H9 (cell line): Measurements from ENCODE around the gene USP3. TPM values are rescaled to one million over a fixed set of nuclear protein-coding genes. Genes with fewer than 3 reads are reported as not detected.
A peak's percentile ranks its signal among the peaks of the same experiment; 100 is the strongest.
"Not testable (repeated sequence)": the region's sequence is repeated elsewhere in the genome, so short reads cannot be mapped to it uniquely, and the experiment has no call there.

Experiments used
- DNase-seq: peaks from one replicate; pipeline ENCODE4 v3.0.0-alpha.2; 2017
- H2AFZ ChIP-seq: one replicate; pipeline ENCODE4 v1.6.1; 2013; ENCODE audit warnings: mild to moderate bottlenecking, low read length, control low read depth, moderate library complexity
- H2AK5ac ChIP-seq: 2 replicates; pipeline ENCODE4 v1.6.1; 2013; ENCODE audit warnings: low read length, control low read depth, mixed read lengths; ENCODE audit not compliant: insufficient read length
- H2BK120ac ChIP-seq: one replicate; pipeline ENCODE4 v1.6.1; 2013; ENCODE audit warnings: low read depth, mild to moderate bottlenecking, low read length, control low read depth, inconsistent platforms; ENCODE audit not compliant: poor library complexity, severe bottlenecking
- H2BK12ac ChIP-seq: 2 replicates; pipeline ENCODE4 v1.6.1; 2013; ENCODE audit warnings: low read length, control low read depth, mixed read lengths, low read depth; ENCODE audit not compliant: insufficient read length
- H2BK15ac ChIP-seq: 2 replicates; pipeline ENCODE4 v1.6.1; 2013; ENCODE audit warnings: low read depth, low read length, control low read depth
- H2BK20ac ChIP-seq: one replicate; pipeline ENCODE4 v1.6.1; 2013; ENCODE audit warnings: low read depth, mild to moderate bottlenecking, low read length, control low read depth, inconsistent platforms; ENCODE audit not compliant: poor library complexity, severe bottlenecking
- H2BK5ac ChIP-seq: 2 replicates; pipeline ENCODE4 v1.6.1; 2013; ENCODE audit warnings: low read length, control low read depth, mixed read lengths; ENCODE audit not compliant: insufficient read length
- H3K14ac ChIP-seq: 2 replicates; pipeline ENCODE4 v1.6.1; 2013; ENCODE audit warnings: low read length, control low read depth; ENCODE audit not compliant: insufficient read depth
- H3K18ac ChIP-seq: 2 replicates; pipeline ENCODE4 v1.6.1; 2013; ENCODE audit warnings: low read depth, mild to moderate bottlenecking, mixed read lengths, low read length, control low read depth; ENCODE audit not compliant: insufficient read length
- H3K23ac ChIP-seq: 2 replicates; pipeline ENCODE4 v1.6.1; 2013; ENCODE audit warnings: low read length, control low read depth, mixed read lengths, low read depth; ENCODE audit not compliant: insufficient read length
- H3K23me2 ChIP-seq: 2 replicates; pipeline ENCODE4 v1.6.1; 2013; ENCODE audit warnings: low read depth, mild to moderate bottlenecking, mixed read lengths, low read length, control low read depth; ENCODE audit not compliant: insufficient read length, poor library complexity, severe bottlenecking
- H3K27ac ChIP-seq: 2 replicates; pipeline ENCODE4 v1.5.1; 2013; ENCODE audit warnings: low read length, control low read depth, mixed read lengths, low read depth; ENCODE audit not compliant: insufficient read length
- H3K27me3 ChIP-seq: 2 replicates; pipeline ENCODE4 v1.6.1; 2013; ENCODE audit warnings: low read length, control low read depth, inconsistent platforms; ENCODE audit not compliant: insufficient read depth
- H3K4ac ChIP-seq: 2 replicates; pipeline ENCODE4 v1.6.1; 2013; ENCODE audit warnings: low read depth, mild to moderate bottlenecking, control low read depth, inconsistent platforms, low read length, moderate library complexity
- H3K4me1 ChIP-seq: 2 replicates; pipeline ENCODE4 v1.6.1; 2013; ENCODE audit warnings: low read length, control low read depth, inconsistent platforms; ENCODE audit not compliant: insufficient read depth
- H3K4me2 ChIP-seq: 2 replicates; pipeline ENCODE4 v1.6.1; 2013; ENCODE audit warnings: low read length, control low read depth, mixed read lengths; ENCODE audit not compliant: insufficient read length, insufficient read depth
- H3K56ac ChIP-seq: 2 replicates; pipeline ENCODE4 v1.6.1; 2013; ENCODE audit warnings: low read depth, mild to moderate bottlenecking, mixed read lengths, low read length, control low read depth; ENCODE audit not compliant: insufficient read length
- H3K79me1 ChIP-seq: 2 replicates; pipeline ENCODE4 v1.6.1; 2013; ENCODE audit warnings: low read depth, mild to moderate bottlenecking, moderate library complexity, low read length, control low read depth, inconsistent platforms; ENCODE audit not compliant: insufficient read depth, poor library complexity, severe bottlenecking
- H3K79me2 ChIP-seq: 2 replicates; pipeline ENCODE4 v1.6.1; 2013; ENCODE audit warnings: low read length, control low read depth, inconsistent platforms; ENCODE audit not compliant: insufficient read depth
- H3K9ac ChIP-seq: 2 replicates; pipeline ENCODE4 v1.6.1; 2013; ENCODE audit warnings: low read length, control low read depth, mixed read lengths; ENCODE audit not compliant: insufficient read length; ENCODE audit errors: extremely low read depth
- H3K9me3 ChIP-seq: one replicate; pipeline ENCODE4 v1.6.1; 2013; ENCODE audit warnings: low read depth, low read length, inconsistent platforms; ENCODE audit not compliant: control insufficient read depth
- H3T11ph ChIP-seq: one replicate; pipeline ENCODE4 v1.6.1; 2013; ENCODE audit warnings: mild to moderate bottlenecking, low read length, control low read depth, inconsistent platforms
- H4K20me1 ChIP-seq: one replicate; pipeline ENCODE4 v1.6.1; 2013; ENCODE audit not compliant: control insufficient read depth, insufficient read length, insufficient read depth
- H4K5ac ChIP-seq: 2 replicates; pipeline ENCODE4 v1.6.1; 2013; ENCODE audit warnings: low read depth, mild to moderate bottlenecking, mixed read lengths, low read length, control low read depth; ENCODE audit not compliant: insufficient read length
- H4K8ac ChIP-seq: replicated peaks from 2 replicates; pipeline ENCODE4 v1.6.1; 2013; ENCODE audit warnings: low read length, control low read depth, mixed read lengths, low read depth; ENCODE audit not compliant: insufficient read length
- H4K91ac ChIP-seq: 2 replicates; pipeline ENCODE4 v1.6.1; 2013; ENCODE audit warnings: low read depth, mild to moderate bottlenecking, moderate library complexity, mixed read lengths, low read length, control low read depth; ENCODE audit not compliant: insufficient read length
- H3K27ac Mint-ChIP-seq, 3 experiments: 2 replicates in 2 of 3; 3 replicates in 1 of 3; pipeline ENCODE4 v1.8.0; 2020 to 2021; ENCODE audit warnings: mixed read lengths in 3 of 3, mild to moderate bottlenecking in 1 of 3, moderate library complexity in 1 of 3
- H3K27me3 Mint-ChIP-seq: 2 replicates; pipeline ENCODE4 v1.8.0; 2021; ENCODE audit warnings: low read depth, mild to moderate bottlenecking, moderate library complexity, mixed read lengths
- H3K36me3 Mint-ChIP-seq, 3 experiments: 2 replicates in 2 of 3; 3 replicates in 1 of 3; pipeline ENCODE4 v1.8.0; 2020 to 2021; ENCODE audit warnings: low read depth in 3 of 3, mixed read lengths in 3 of 3; ENCODE audit not compliant: insufficient read depth in 1 of 3
- H3K4me1 Mint-ChIP-seq, 2 experiments: 2 replicates each; pipeline ENCODE4 v1.8.0; 2020; ENCODE audit warnings: mixed read lengths in 2 of 2
- H3K4me3 Mint-ChIP-seq, 2 experiments: 2 replicates in 1 of 2; 3 replicates in 1 of 2; pipeline ENCODE4 v1.8.0; 2020 to 2021; ENCODE audit warnings: mild to moderate bottlenecking in 2 of 2, mixed read lengths in 2 of 2, moderate library complexity in 1 of 2
- H3K9me3 Mint-ChIP-seq, 2 experiments: 2 replicates in 1 of 2; 3 replicates in 1 of 2; pipeline ENCODE4 v1.8.0; 2020; ENCODE audit warnings: mild to moderate bottlenecking in 2 of 2, mixed read lengths in 2 of 2, moderate library complexity in 1 of 2
- WGBS: extraction: QIAGEN DNeasy Blood & Tissue Kit; methylation state at CpG from one replicate; pipeline ENCODE4 v1.1.7; 2013; ENCODE audit warnings: missing lambda C conversion rate, low lambda C conversion rate, mixed read lengths; ENCODE audit not compliant: insufficient read length; ENCODE audit errors: extremely low coverage; 5-methylcytosine and 5-hydroxymethylcytosine counted together
- total RNA-seq: library from RNA; stranded (reverse); gene quantifications from 2 replicates; pipeline ENCODE4 v1.2.1, GENCODE V29; 2021
- TF ChIP-seq, protein P1 (sequence below): fragments of 200-600 bp; sonication (generic); conservative IDR thresholded peaks from 3 replicates; pipeline ENCODE4 v1.8.0; 2021; ENCODE audit warnings: antibody characterized with exemption, mild to moderate bottlenecking

USP3 gene
- total RNA-seq, 1 experiment from 2014 or later, result 14.2 TPM

DNA sequence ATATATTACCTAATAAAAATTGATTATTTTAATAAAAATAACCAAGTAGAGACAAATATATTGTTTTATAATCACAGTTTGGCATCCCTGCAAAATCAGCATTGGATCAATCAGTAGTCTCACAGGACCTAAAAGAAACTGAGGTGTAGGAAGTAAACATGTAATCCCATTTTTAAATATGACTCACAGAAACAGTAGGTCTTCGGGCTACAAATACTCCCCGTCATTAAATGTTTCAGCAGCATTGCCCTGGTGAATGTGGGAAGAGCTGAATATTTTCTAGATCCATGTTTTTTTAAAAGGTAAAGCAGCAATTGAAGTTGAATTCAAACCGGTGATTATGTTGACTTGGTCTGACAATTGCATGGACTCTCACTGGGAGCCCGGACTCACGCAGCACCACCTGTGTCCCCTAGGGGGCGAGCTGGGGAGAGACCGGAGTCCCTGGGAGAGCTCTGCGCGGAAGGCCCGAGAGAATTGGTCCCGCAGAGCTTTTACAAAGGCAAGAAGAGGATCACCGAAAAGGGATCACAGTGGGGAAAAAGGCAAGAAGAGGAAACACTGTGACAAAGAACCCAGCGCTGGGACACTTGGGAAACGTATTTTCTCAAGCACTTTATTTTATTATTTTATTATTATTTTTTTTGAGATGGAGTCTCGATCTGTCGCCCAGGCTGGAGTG lies 17.2 kb upstream of the USP3 start:
- H3K27me3 Mint-ChIP-seq, result peaks cover 42% of the 10 kb centered on the region
- H3K23ac ChIP-seq, result no peak overlapping the region
- H3K27ac Mint-ChIP-seq, result no peak overlapping the region
- H3K4me2 ChIP-seq, result no peak overlapping the region
- no peaks in the 10 kb centered on the region for H3K36me3 Mint-ChIP-seq
- TF ChIP-seq, protein P1, sequence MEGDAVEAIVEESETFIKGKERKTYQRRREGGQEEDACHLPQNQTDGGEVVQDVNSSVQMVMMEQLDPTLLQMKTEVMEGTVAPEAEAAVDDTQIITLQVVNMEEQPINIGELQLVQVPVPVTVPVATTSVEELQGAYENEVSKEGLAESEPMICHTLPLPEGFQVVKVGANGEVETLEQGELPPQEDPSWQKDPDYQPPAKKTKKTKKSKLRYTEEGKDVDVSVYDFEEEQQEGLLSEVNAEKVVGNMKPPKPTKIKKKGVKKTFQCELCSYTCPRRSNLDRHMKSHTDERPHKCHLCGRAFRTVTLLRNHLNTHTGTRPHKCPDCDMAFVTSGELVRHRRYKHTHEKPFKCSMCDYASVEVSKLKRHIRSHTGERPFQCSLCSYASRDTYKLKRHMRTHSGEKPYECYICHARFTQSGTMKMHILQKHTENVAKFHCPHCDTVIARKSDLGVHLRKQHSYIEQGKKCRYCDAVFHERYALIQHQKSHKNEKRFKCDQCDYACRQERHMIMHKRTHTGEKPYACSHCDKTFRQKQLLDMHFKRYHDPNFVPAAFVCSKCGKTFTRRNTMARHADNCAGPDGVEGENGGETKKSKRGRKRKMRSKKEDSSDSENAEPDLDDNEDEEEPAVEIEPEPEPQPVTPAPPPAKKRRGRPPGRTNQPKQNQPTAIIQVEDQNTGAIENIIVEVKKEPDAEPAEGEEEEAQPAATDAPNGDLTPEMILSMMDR, result peak; percentile 95
- no peaks in the 10 kb centered on the region for H3K23me2 ChIP-seq
- H4K91ac ChIP-seq, result no peak overlapping the region
- no peak overlapping the region for H2BK15ac ChIP-seq
- no peak overlapping the region for H2BK5ac ChIP-seq
- H3K18ac ChIP-seq, result no peak overlapping the region
- no peaks in the 10 kb centered on the region; a peak in 1 of 5 replicates for H3K9me3 Mint-ChIP-seq
- no peak overlapping the region for H3T11ph ChIP-seq
- H3K9me3 ChIP-seq, result no peaks in the 10 kb centered on the region
- H3K4me1 Mint-ChIP-seq, result peaks cover 23 to 32% of the 10 kb centered on the region in 2 experiments
- no peak overlapping the region for H2AFZ ChIP-seq
- H4K5ac ChIP-seq, result no peak overlapping the region
- H4K8ac ChIP-seq, result no peak overlapping the region
- no peak overlapping the region for H2BK120ac ChIP-seq
- no peaks in the 10 kb centered on the region for H3K79me1 ChIP-seq
- H4K20me1 ChIP-seq, result no peaks in the 10 kb centered on the region
- no peaks in the 10 kb centered on the region; the same call in 1 of the 2 replicates for H3K27me3 ChIP-seq
- H3K56ac ChIP-seq, result no peak overlapping the region
- H3K4me1 ChIP-seq, result peaks cover 2% of the 10 kb centered on the region; the same call in 1 of the 2 replicates
- no peaks in the 10 kb centered on the region for H3K79me2 ChIP-seq
- no CpG with 5 or more reads among the region's 16 CpGs for whole genome bisulfite sequencing
- DNase-seq, result peak; percentile 87
- H3K4ac ChIP-seq, result no peak overlapping the region
- no peak overlapping the region for H2BK12ac ChIP-seq
- no peak overlapping the region for H3K27ac ChIP-seq
- no peak overlapping the region for H2BK20ac ChIP-seq
- no peak overlapping the region for H3K9ac ChIP-seq
- no peak overlapping the region for H3K4me3 Mint-ChIP-seq
- H2AK5ac ChIP-seq, result no peak overlapping the region
- no peak overlapping the region for H3K14ac ChIP-seq

DNA sequence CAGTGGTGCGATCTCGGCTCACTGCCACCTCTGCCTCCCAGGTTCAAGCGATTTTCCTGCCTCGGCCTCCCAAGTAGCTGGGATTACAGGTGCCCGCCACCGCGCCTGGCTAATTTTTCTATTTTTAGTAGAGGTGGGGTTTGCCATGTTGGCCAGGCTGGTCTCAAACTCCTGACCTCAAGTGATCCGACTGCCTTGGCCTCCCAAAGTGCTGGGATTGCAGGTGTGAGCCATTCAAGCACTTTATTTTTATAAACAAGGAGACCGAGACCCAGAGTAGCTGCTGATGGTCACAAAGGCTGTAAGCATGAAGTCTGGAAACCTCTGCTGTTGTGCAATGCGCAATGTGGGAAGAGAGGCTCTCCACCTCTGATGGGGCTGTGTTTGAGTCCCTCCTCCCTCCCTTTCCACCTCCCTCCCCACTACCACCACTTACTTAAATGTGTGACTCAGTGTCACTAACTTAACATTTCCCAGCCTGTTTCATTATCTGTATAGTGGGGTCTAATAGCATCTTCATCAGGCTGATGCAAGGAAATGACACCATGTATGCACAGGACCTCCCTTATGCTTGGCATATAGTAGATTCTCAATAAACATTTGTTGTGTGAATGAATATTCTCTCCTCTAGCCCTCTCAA lies 16.5 kb upstream of the USP3 start:
- H3K36me3 Mint-ChIP-seq, H3K9me3 ChIP-seq, H3K56ac ChIP-seq, H2AK5ac ChIP-seq, H2BK15ac ChIP-seq, H4K8ac ChIP-seq, DNase-seq, H3K4ac ChIP-seq, H3K23ac ChIP-seq, H3K18ac ChIP-seq, H3K27ac ChIP-seq, H3K23me2 ChIP-seq, H2BK120ac ChIP-seq, H4K5ac ChIP-seq, H3K27ac Mint-ChIP-seq, H2BK20ac ChIP-seq, H4K91ac ChIP-seq, H3K4me3 Mint-ChIP-seq, H3K27me3 ChIP-seq, H3K9me3 Mint-ChIP-seq, H4K20me1 ChIP-seq, H3K4me2 ChIP-seq, H2BK12ac ChIP-seq, H3K14ac ChIP-seq, H2BK5ac ChIP-seq, H2AFZ ChIP-seq, H3K79me1 ChIP-seq, H3K4me1 ChIP-seq, H3K9ac ChIP-seq, H3K79me2 ChIP-seq, H3T11ph ChIP-seq: not testable (repeated sequence)
- H3K27me3 Mint-ChIP-seq, result peaks cover 48% of the 10 kb centered on the region
- WGBS, result no CpG with 5 or more reads among the region's 10 CpGs
- H3K4me1 Mint-ChIP-seq, result peaks cover 27 to 37% of the 10 kb centered on the region in 2 experiments
